ENCODE results near the gene IQSEC1. TPM values are rescaled to one million over a fixed set of nuclear protein-coding genes. Genes with fewer than 3 reads are reported as not detected.

IQSEC1 gene
- total and polyA plus RNA-seq, 9 of the 15 experiments (the other 6 are each of a cell fraction or from before 2014, with no cell fraction given), result 0.56 to 39.0 (median 6.8) TPM

DNA sequence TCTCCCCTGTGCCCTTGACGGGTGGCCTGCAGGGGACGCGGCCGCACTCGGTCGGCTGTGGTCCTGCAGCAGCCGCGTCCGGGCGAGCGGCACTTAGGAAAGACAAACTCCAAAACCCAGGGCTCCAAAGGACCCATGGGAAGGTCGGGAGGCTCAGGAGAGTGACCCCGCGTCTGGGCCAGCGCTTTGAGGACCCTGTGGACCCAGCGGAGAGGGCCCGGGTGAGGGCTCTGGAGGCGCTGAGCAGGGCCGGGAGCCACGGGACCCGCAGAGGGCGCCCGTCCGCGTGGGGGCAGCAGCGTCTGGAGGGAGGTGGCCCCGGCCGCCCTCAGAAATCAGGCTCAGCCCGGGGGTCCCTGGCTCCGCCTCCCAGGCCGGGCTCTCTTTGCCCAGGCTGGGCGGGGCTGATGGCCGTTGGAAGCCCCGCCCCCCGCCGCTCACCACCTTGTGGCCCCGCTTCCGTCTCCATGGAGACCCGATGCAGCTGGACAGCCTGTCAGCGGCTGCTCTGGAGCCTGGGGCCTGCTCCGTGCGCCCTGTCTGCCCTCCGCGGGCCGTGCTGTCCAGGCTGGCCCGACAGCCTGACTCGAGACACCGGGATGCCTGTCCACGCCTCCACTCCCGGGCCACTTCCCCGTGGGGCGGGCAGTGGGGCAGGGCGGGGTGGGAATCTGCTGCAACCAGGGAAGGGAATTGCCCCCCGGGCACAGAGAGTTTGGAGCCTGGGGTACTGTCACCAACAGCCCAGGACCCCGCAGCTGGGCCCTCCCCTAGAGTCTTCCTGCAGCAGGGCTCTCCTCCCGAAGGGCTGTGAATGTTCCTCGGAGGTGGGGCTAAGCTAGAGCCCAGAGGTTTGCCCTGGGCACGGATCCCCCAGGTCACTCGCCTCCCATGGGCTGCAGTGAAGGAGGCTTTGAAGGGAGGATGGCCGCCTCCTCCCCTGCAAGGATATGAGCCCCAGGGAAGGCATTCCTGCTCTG is 197.1 kb downstream of the IQSEC1 start (continued):
- TF ChIP-seq, protein P1, sequence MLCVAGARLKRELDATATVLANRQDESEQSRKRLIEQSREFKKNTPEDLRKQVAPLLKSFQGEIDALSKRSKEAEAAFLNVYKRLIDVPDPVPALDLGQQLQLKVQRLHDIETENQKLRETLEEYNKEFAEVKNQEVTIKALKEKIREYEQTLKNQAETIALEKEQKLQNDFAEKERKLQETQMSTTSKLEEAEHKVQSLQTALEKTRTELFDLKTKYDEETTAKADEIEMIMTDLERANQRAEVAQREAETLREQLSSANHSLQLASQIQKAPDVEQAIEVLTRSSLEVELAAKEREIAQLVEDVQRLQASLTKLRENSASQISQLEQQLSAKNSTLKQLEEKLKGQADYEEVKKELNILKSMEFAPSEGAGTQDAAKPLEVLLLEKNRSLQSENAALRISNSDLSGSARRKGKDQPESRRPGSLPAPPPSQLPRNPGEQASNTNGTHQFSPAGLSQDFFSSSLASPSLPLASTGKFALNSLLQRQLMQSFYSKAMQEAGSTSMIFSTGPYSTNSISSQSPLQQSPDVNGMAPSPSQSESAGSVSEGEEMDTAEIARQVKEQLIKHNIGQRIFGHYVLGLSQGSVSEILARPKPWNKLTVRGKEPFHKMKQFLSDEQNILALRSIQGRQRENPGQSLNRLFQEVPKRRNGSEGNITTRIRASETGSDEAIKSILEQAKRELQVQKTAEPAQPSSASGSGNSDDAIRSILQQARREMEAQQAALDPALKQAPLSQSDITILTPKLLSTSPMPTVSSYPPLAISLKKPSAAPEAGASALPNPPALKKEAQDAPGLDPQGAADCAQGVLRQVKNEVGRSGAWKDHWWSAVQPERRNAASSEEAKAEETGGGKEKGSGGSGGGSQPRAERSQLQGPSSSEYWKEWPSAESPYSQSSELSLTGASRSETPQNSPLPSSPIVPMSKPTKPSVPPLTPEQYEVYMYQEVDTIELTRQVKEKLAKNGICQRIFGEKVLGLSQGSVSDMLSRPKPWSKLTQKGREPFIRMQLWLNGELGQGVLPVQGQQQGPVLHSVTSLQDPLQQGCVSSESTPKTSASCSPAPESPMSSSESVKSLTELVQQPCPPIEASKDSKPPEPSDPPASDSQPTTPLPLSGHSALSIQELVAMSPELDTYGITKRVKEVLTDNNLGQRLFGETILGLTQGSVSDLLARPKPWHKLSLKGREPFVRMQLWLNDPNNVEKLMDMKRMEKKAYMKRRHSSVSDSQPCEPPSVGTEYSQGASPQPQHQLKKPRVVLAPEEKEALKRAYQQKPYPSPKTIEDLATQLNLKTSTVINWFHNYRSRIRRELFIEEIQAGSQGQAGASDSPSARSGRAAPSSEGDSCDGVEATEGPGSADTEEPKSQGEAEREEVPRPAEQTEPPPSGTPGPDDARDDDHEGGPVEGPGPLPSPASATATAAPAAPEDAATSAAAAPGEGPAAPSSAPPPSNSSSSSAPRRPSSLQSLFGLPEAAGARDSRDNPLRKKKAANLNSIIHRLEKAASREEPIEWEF (CRISPR knock-in tag; IDR thresholded peaks at IDR 0.05), result no peak
- no peak for TF ChIP-seq ELF2 (CRISPR knock-in tag; IDR thresholded peaks at IDR 0.05)
- no peak for TF ChIP-seq LARP7 (IDR thresholded peaks at IDR 0.05)
- TF ChIP-seq CBX5 (IDR thresholded peaks at IDR 0.05; ENCODE audit: borderline replicate concordance, low read depth), result no peak
- no peak for TF ChIP-seq MCM2 (IDR thresholded peaks at IDR 0.05; ENCODE audit: low read depth)
- TF ChIP-seq ZNF707 (CRISPR knock-in tag; conservative IDR thresholded peaks at IDR 0.05), result no peak
- TF ChIP-seq POU5F1 (IDR thresholded peaks at IDR 0.05; ENCODE audit: borderline replicate concordance, low read depth, low read length, partially characterized antibody), result no peak
- no peak for TF ChIP-seq ZNF644 (tag; IDR thresholded peaks at IDR 0.05; ENCODE audit: low read depth)
- TF ChIP-seq GABPB1 (CRISPR knock-in tag; IDR thresholded peaks at IDR 0.05), result peak; percentile 54; the same call in 1 of the 2 replicates
- no peak for TF ChIP-seq ZFP30 (CRISPR knock-in tag; IDR thresholded peaks at IDR 0.05; ENCODE audit: borderline replicate concordance)
- TF ChIP-seq, protein P2, sequence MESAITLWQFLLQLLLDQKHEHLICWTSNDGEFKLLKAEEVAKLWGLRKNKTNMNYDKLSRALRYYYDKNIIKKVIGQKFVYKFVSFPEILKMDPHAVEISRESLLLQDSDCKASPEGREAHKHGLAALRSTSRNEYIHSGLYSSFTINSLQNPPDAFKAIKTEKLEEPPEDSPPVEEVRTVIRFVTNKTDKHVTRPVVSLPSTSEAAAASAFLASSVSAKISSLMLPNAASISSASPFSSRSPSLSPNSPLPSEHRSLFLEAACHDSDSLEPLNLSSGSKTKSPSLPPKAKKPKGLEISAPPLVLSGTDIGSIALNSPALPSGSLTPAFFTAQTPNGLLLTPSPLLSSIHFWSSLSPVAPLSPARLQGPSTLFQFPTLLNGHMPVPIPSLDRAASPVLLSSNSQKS (CRISPR knock-in tag; IDR thresholded peaks at IDR 0.05), result no peak
- 0 out of 2 replicates have a peak, but pooled peaks have one; percentile 25 for TF ChIP-seq GATAD2B (IDR thresholded peaks at IDR 0.05; ENCODE audit: borderline replicate concordance)
- TF ChIP-seq GTF2A2 (tag; IDR thresholded peaks at IDR 0.05), result no peak
- no peak for TF ChIP-seq MIER1 (IDR thresholded peaks at IDR 0.05; ENCODE audit: low read depth)
- peak; percentile 56; the same call in 1 of the 2 replicates for TF ChIP-seq HNRNPL (IDR thresholded peaks at IDR 0.05; ENCODE audit: low read depth, low read length)
- TF ChIP-seq, protein P3, sequence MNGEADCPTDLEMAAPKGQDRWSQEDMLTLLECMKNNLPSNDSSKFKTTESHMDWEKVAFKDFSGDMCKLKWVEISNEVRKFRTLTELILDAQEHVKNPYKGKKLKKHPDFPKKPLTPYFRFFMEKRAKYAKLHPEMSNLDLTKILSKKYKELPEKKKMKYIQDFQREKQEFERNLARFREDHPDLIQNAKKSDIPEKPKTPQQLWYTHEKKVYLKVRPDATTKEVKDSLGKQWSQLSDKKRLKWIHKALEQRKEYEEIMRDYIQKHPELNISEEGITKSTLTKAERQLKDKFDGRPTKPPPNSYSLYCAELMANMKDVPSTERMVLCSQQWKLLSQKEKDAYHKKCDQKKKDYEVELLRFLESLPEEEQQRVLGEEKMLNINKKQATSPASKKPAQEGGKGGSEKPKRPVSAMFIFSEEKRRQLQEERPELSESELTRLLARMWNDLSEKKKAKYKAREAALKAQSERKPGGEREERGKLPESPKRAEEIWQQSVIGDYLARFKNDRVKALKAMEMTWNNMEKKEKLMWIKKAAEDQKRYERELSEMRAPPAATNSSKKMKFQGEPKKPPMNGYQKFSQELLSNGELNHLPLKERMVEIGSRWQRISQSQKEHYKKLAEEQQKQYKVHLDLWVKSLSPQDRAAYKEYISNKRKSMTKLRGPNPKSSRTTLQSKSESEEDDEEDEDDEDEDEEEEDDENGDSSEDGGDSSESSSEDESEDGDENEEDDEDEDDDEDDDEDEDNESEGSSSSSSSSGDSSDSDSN (IDR thresholded peaks at IDR 0.05; ENCODE audit: borderline replicate concordance in 1 of 2, low read depth in 2 of 2, low read length in 2 of 2), result no peak
- no peak for TF ChIP-seq ZNF445 (CRISPR knock-in tag; IDR thresholded peaks at IDR 0.05; ENCODE audit: low read depth)
- peak; percentile 41; the same call in 1 of the 2 replicates for TF ChIP-seq ATF7 (IDR thresholded peaks at IDR 0.05)
- TF ChIP-seq NBN (IDR thresholded peaks at IDR 0.05; ENCODE audit: low read depth), result no peak
- no peak for TF ChIP-seq PHTF2 (CRISPR knock-in tag; IDR thresholded peaks at IDR 0.05)
